Common myeloid progenitor, CD34-positive (primary cell): ENCODE results near the gene LMLN.

Experiments used
- CTCF ChIA-PET: fragments of 350-600 bp; sonication (Branson Sonifier 250); formaldehyde crosslinking; loops from one replicate; lab custom pipeline; 2021; ENCODE audit warnings: antibody characterized with exemption; lab: Charles Lee
- POLR2A ChIA-PET: fragments of 350-600 bp; sonication (Branson Sonifier 250); formaldehyde crosslinking; loops from one replicate; lab custom pipeline; 2021; ENCODE audit warnings: antibody characterized with exemption; lab: Charles Lee
- DNase-seq, 3 donors: peaks; one replicate each; pipeline versions ENCODE4 v3.0.0 to v3.0.0-alpha.2; 2013
- H3K27ac ChIP-seq, 2 experiments: 1 replicate in 1 of 2; 2 replicates in 1 of 2; pipeline ENCODE4 v1.7.0; 2013; ENCODE audit warnings: inconsistent platforms in 2 of 2, low read length in 2 of 2, mild to moderate bottlenecking in 2 of 2, low read depth in 1 of 2, moderate library complexity in 1 of 2; ENCODE audit not compliant: severe bottlenecking in 2 of 2, insufficient read depth in 1 of 2, poor library complexity in 1 of 2
- H3K27me3 ChIP-seq, 5 experiments: replicated peaks in 2 of 5; 1 replicate in 3 of 5; 2 replicates in 2 of 5; pipeline versions ENCODE4 v1.6.1 to v1.7.0; 2013; ENCODE audit warnings: low read length in 4 of 5, mild to moderate bottlenecking in 2 of 5, moderate library complexity in 2 of 5, inconsistent platforms in 1 of 5; ENCODE audit not compliant: insufficient read depth in 5 of 5, control insufficient read depth in 4 of 5
- H3K36me3 ChIP-seq, 4 experiments: 1 replicate in 2 of 4; 2 replicates in 2 of 4; pipeline versions ENCODE4 v1.6.1 to v1.7.0; 2013; ENCODE audit warnings: low read length in 3 of 4, control low read depth in 1 of 4, mild to moderate bottlenecking in 1 of 4; ENCODE audit not compliant: control insufficient read depth in 4 of 4, insufficient read depth in 4 of 4
- H3K4me1 ChIP-seq, 4 experiments: 1 replicate in 3 of 4; 2 replicates in 1 of 4; pipeline versions ENCODE4 v1.6.1 to v1.7.1; 2013; ENCODE audit warnings: low read length in 3 of 4, mild to moderate bottlenecking in 3 of 4, control low read depth in 1 of 4, inconsistent platforms in 1 of 4, moderate library complexity in 1 of 4; ENCODE audit not compliant: control insufficient read depth in 4 of 4, insufficient read depth in 4 of 4; ENCODE audit errors: control extremely low read depth in 1 of 4
- H3K4me3 ChIP-seq, 7 experiments: 1 replicate in 4 of 7; 2 replicates in 3 of 7; pipeline versions ENCODE4 v1.5.1 to v1.7.0; 2013; ENCODE audit warnings: mild to moderate bottlenecking in 7 of 7, low read length in 6 of 7, moderate library complexity in 6 of 7, inconsistent platforms in 2 of 7, low read depth in 2 of 7, control low read depth in 1 of 7; ENCODE audit not compliant: insufficient read depth in 4 of 7, control insufficient read depth in 1 of 7; ENCODE audit errors: extremely low read depth in 1 of 7
- H3K9me3 ChIP-seq, 5 experiments: 1 replicate in 4 of 5; 2 replicates in 1 of 5; pipeline versions ENCODE4 v1.6.1 to v1.7.1; 2013; ENCODE audit warnings: low read length in 4 of 5, mild to moderate bottlenecking in 2 of 5, inconsistent platforms in 1 of 5, low read depth in 1 of 5, moderate library complexity in 1 of 5; ENCODE audit not compliant: control insufficient read depth in 4 of 5, insufficient read depth in 2 of 5; ENCODE audit errors: control extremely low read depth in 1 of 5
- WGBS: methylation state at CpG from one replicate; pipeline ENCODE4 v1.1.5; 2013; ENCODE audit not compliant: insufficient coverage; 5-methylcytosine and 5-hydroxymethylcytosine counted together

The LMLN gene

GRCh38 chr3:197951392-197951990 lies 8.5 kb upstream of the LMLN start:
- CTCF ChIA-PET = interaction anchor here (0.7 to 1.7 kb wide), 2 partner anchors 18 to 129 kb away, joined by 3 to 7 read pairs; no protein-coding TSS in a partner anchor
- no peak for DNase-seq
- peaks cover 13 to 53% (median 39%) of the 10 kb centered on the region in 4 experiments for H3K36me3 ChIP-seq

GRCh38 chr3:197952440-197952839 lies 7.6 kb upstream of the LMLN start:
- DNase-seq = no peak
- H3K9me3 ChIP-seq = no peaks in the 10 kb centered on the region
- peak overlapping the region in 1 of 2 experiments; percentile 50 for H3K27ac ChIP-seq
- ChIA-PET POLR2A (no interaction called here), CTCF (no interaction called here)
- H3K36me3 ChIP-seq = peaks cover 16 to 60% (median 44%) of the 10 kb centered on the region in 4 experiments
- peak overlapping the region in 1 of 7 experiments; percentile 31 for H3K4me3 ChIP-seq
- 94% methylated on average over 8 of the region's 9 CpGs for WGBS
- H3K4me1 ChIP-seq = peaks cover 7 to 38% (median 22%) of the 10 kb centered on the region in 4 experiments
- H3K27me3 ChIP-seq = no peaks in the 10 kb centered on the region

More at GRCh38 chr3:197951392-197951990, 8.5 kb upstream of the LMLN start:
- peak overlapping the region; percentile 99 for H3K27ac ChIP-seq
- no peaks in the 10 kb centered on the region for H3K9me3 ChIP-seq
- 95% methylated on average over 13 of the region's 21 CpGs for WGBS
- peaks cover 7 to 31% (median 21%) of the 10 kb centered on the region in 4 experiments for H3K4me1 ChIP-seq
- POLR2A ChIA-PET = no interaction called here
- no peaks in the 10 kb centered on the region for H3K27me3 ChIP-seq
- H3K4me3 ChIP-seq = peak overlapping the region in 6 of 7 experiments; percentile 81 to 100 (median 90)

DNA sequence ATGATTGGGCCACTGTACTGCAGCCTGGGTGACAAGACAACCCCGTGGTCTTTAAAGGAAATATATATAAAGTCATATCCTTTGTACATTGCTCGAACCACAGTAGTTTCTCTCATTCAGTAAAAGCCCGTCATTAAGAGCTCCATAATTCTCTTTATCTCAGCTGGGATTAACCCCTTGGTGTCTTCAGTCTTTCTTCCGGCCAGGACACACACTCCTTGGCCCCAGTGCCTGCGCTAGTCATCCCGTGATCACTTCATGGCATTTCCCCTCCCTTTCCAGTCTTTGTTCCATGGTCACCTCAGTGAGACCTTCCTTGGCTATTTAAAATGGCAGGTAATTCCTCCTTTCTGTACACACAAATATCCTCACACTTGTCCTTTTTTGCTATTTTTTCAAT lies 6.7 kb upstream of the LMLN start:
- Histone ChIP-seq H3K4me1 (peaks cover 7 to 46% (median 23%) of the 10 kb centered on the region in 4 experiments), H3K27ac (peak overlapping the region in 1 of 2 experiments; percentile 22), H3K9me3 (no peaks in the 10 kb centered on the region), H3K27me3 (no peaks in the 10 kb centered on the region), H3K4me3 (no peak overlapping the region), H3K36me3 (peaks cover 16 to 60% (median 44%) of the 10 kb centered on the region in 4 experiments)
- POLR2A ChIA-PET = no interaction called here
- 76% methylated on average over 5 of the region's 6 CpGs for WGBS
- no peak for DNase-seq
- CTCF ChIA-PET = interaction anchor here (1.2 to 1.5 kb wide), 2 partner anchors 10 to 127 kb away, joined by 4 read pairs; no protein-coding TSS in a partner anchor

GRCh38 chr3:197953881-197954280 lies 6.1 kb upstream of the LMLN start:
- H3K36me3 ChIP-seq = peaks cover 16 to 60% (median 44%) of the 10 kb centered on the region in 4 experiments

DNA sequence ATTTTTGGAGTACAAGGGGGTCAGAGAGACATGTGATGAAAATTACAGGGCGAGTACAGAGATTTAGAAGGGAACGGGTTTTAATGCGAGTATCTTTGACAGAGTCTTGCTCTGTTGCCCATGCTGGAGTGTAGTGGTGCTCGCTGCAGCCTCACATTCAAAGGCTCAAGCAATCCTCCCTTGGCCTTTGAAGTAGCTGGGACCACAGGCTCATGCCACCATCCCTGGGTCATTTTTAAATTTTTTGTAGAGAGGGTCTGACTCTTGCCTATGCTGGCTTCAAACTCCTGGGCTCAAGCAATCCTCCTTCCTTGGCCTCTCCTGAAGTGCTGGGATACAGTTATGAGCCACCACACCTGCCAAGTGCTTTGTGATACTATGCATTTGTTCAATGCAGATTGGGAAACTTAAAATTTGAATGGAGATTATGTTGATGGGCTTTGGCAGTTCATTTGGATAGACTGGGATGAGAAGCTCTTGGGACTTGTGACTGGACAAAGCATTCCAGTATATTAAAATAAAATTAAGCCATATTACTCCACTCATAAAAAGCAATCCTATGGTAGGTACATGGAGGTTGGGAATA lies 4.0 kb upstream of the LMLN start:
- H3K36me3 ChIP-seq = peaks cover 16 to 59% (median 44%) of the 10 kb centered on the region in 4 experiments
- DNase-seq = no peak
- POLR2A ChIA-PET = no interaction called here
- no peaks in the 10 kb centered on the region for H3K9me3 ChIP-seq
- 95% methylated on average over 4 of the region's 4 CpGs for WGBS
- H3K27me3 ChIP-seq = no peaks in the 10 kb centered on the region
- no peak overlapping the region for H3K27ac ChIP-seq
- CTCF ChIA-PET = interaction anchor here (0.6 kb wide), 1 partner anchor 27 kb away, joined by 3 read pairs; no protein-coding TSS in a partner anchor
- peaks cover 6 to 56% (median 32%) of the 10 kb centered on the region in 4 experiments for H3K4me1 ChIP-seq
- no peak overlapping the region for H3K4me3 ChIP-seq

More at GRCh38 chr3:197953881-197954280, 6.1 kb upstream of the LMLN start:
- H3K4me1 ChIP-seq = peaks cover 7 to 49% (median 24%) of the 10 kb centered on the region in 4 experiments
- 97% methylated on average over 6 of the region's 7 CpGs for WGBS
- ChIA-PET CTCF (interaction anchor here (1.2 to 1.6 kb wide), 3 partner anchors 10 to 126 kb away, joined by 3 to 4 read pairs (median 4); no protein-coding TSS in a partner anchor), POLR2A (no interaction called here)
- no peaks in the 10 kb centered on the region for H3K27me3 ChIP-seq
- DNase-seq = no peak
- H3K9me3 ChIP-seq = no peaks in the 10 kb centered on the region
- H3K27ac ChIP-seq = no peak overlapping the region
- H3K4me3 ChIP-seq = no peak overlapping the region

DNA sequence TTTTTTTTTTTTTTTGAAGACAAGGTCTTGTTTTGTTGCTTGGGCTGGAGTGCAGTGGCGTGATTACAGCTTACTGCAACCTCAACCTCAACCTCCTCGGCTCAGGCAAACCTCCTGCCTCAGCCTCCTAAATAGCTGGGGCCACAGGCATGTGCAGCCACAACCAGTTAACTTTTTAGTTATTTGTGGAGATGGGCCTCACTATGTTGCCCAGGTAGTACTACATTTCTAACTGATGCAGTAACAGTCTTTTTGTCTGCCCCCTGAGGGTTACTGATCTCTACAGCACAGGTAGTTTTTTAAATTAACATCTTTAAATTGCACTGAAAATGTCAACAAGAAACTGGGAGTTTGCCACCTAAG lies 3.4 kb upstream of the LMLN start:
- Histone ChIP-seq H3K36me3 (peaks cover 16 to 56% (median 41%) of the 10 kb centered on the region in 4 experiments), H3K4me3 (no peak overlapping the region), H3K4me1 (peaks cover 5 to 56% (median 31%) of the 10 kb centered on the region in 4 experiments), H3K27me3 (no peaks in the 10 kb centered on the region), H3K9me3 (no peaks in the 10 kb centered on the region), H3K27ac (peak overlapping the region in 1 of 2 experiments; percentile 25)
- WGBS = no CpG with 5 or more reads among the region's 2 CpGs
- ChIA-PET CTCF (interaction anchor here (0.6 kb wide), 1 partner anchor 28 kb away, joined by 3 read pairs; no protein-coding TSS in a partner anchor), POLR2A (no interaction called here)
- DNase-seq = peak in 1 of 3 donors; percentile 9

DNA sequence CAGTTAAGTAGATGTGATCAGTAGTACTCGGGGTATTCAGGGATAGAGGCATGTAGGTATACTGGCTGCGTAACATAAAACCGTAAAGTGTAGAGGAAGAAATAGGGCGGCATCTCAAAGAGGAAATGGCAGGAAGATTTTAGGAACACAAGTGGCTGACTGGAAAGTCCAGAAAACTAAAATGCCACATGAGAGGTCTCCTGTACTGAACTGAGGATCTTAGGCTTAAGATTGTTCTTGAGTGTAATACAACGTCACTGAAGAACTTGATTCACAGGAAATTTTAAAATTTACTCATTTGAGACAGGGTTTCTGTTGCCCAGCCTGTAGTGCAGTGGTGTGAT lies 2.3 kb upstream of the LMLN start:
- ChIA-PET CTCF (no interaction called here), POLR2A (no interaction called here)
- H3K36me3 ChIP-seq = peaks cover 16 to 47% (median 35%) of the 10 kb centered on the region in 4 experiments
- H3K4me3 ChIP-seq = no peak overlapping the region
- H3K27me3 ChIP-seq = no peaks in the 10 kb centered on the region
- no peaks in the 10 kb centered on the region for H3K9me3 ChIP-seq
- DNase-seq = no peak
- H3K4me1 ChIP-seq = peaks cover 5 to 54% (median 28%) of the 10 kb centered on the region in 4 experiments
- 96% methylated on average over 4 of the region's 5 CpGs for WGBS
- H3K27ac ChIP-seq = peak overlapping the region in 1 of 2 experiments; percentile 32
